RKO (cell line): ENCODE measurements around the gene GORASP2.

Experiments used
- DNase-seq: peaks from one replicate; pipeline ENCODE4 v3.0.0-alpha.2; 2016; ENCODE audit warnings: low spot score

Gene GORASP2

DNA sequence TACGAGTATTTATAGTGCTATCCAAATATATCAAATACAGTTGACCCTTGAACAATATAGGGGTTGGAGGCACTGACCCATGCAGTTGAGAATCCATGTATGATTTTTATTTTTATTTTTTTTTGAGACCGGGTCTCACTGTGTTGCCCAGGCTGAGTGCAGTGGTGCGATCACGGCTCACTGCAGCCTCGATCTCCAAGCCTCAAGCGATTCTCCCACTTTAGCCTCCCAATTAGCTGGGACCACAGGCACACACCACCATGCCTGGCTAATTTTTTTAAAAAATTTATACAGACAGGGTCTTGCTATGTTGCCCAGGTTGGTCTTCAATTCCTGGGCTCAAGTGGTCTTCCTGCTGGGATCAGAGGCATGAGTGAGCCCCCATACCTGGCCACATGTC, 70.6 kb downstream of the GORASP2 start:
- no peak for DNase-seq

DNA sequence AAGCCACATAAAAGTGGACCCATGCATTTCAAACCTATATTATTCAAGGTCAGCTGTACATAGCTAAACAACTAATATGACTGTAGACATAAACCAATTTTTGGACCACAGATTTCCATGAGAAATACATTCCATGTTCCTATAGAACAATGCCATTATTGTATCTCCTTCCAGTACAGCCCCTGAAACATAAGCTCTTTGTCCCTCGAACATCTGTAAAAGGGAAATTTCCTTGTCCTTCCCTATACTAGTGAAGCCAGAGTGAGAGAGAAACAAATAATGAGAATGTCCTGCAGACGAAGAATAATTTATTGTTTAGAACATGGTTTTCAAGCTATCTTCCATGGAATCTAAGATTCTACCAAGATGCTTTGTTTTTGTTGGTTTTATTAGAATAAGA, 75.3 kb downstream of the GORASP2 start:
- DNase-seq = no peak

DNA sequence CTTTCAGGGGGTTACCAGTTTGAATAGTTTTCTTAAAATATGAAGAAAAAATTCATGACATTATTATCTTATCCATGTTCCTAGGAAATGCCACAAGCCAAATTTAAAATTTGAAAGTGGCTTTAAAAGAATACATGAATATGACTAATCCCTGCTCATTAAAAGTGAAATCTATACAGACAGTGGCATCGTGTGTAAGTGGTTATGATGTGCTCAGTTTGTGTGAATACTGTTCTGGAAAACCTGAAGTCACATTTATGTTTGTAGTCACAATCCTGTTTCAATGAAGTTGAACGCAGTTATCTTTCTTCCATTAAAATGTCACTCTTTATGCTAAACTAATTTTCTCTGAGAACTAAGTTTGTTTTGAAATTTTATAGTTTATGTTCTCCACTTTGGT, 75.8 kb downstream of the GORASP2 start:
- no peak for DNase-seq

DNA sequence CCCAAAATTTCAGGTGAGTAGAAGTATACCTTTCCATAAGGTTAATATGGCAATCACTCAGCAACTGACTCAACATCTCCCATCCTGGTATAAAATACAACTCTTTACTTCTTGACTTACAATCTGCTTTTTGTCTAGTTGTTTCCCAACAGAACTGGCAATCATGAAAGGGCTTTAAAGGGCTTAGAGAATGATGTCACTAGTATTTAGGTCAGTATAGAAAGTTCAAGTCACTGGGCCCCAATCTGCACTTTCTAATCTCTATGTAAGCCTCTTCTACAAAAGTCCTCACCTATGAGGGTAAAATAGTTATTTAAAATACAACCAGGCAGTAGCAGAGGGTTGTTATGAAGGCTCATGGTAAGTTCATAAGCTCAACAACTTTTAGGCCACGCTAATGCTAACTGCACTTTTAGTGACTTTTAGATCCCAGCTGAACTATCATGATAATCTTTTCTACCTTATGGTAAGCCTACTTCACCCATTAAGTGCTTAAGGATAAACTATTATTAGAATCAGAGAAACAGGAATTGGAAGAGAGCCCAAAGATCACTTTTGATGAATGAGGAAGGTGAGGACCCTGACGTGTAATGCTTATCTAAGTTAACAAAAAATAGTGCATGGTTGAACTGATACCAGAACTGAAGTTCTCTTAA, 79.6 kb downstream of the GORASP2 start:
- DNase-seq = no peak

DNA sequence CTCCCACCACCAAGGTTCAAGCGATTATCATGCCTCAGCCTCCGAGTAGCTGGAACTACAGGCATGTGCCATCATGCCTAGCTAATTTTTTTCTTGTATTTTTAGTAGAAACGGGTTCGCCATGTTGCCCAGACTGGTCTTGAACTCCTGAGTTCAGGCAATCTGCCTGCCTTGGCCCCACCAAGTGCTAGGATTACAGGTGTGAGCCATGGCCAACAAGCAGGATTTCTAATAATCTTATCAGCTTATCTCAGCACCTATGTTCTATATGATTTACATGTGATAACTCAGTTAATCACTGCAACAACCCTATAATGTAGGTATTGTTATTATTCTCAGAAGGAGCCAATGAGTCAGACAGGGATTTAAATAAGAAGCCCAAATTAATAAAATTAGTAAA, 80.3 kb downstream of the GORASP2 start:
- DNase-seq = no peak

DNA sequence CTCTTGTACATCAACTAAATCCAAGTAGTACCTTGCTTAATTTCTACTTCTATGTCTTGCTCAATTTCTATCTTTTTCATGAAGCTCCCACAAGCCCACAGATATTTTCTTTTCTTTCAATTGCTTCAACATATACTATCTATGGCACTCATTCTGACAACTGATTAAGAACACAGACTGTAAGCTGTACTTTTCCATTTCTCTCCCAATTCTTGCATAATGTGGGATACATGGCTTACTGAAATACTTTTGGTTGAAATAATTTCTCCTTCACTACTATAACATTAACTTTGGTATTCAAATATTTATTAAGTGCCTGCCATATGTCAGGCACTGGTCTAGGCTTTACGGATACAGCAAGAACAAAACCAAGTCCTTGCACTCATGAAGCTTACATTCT, 84.8 kb downstream of the GORASP2 start:
- DNase-seq = no peak

DNA sequence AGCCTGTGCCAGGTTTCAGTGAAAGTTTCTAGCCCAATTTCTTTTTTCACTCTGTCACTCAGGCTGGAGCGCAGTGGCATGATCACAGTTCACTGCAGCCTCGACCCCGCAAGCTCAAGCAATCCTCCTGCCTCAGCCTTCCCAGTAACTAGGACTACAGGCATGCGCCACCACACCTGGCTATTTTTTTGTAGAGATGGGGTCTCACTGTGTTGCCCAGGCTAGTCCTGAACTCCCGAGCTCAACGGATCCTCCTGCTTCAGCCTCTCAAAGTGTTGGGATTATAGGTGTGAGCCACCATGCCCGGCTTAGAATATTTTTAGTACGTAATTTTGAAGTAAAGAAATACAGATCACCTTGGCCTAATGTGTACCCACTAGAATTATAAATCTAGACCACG, 87.1 kb downstream of the GORASP2 start:
- DNase-seq = no peak
